HEK293 (cell line): Measurements from ENCODE around the gene MGA.

Experiments
- CTCF ChIA-PET: fragments of 350-600 bp; formaldehyde crosslinking; extraction: SDS; loops from one replicate; lab custom pipeline; 2021; ENCODE audit warnings: antibody characterized with exemption; lab: Yijun Ruan, JAX
- POLR2A ChIA-PET: fragments of 300-600 bp; formaldehyde crosslinking; extraction: SDS; loops from one replicate; lab custom pipeline; 2020; ENCODE audit warnings: antibody characterized with exemption, inconsistent platforms; lab: Yijun Ruan, JAX
- H3K27ac ChIP-seq: fragments of 200-500 bp; sonication (Bioruptor generic); 2 replicates; pipeline ENCODE4 v1.5.1; 2014; ENCODE audit warnings: low read depth, low read length, control low read depth, inconsistent platforms; ENCODE audit errors: extremely low read depth
- H3K36me3 ChIP-seq, 2 experiments: fragments of 200-500 bp in 1 of 2; sonication (Bioruptor generic) in 1 of 2; 1 replicate in 1 of 2; 2 replicates in 1 of 2; pipeline ENCODE4 v1.5.1; 2014 to 2017; ENCODE audit warnings: inconsistent platforms in 2 of 2, low read length in 2 of 2; ENCODE audit not compliant: control insufficient read depth in 2 of 2, insufficient read depth in 1 of 2
- H3K4me1 ChIP-seq: fragments of 200-500 bp; sonication (Bioruptor generic); 2 replicates; pipeline ENCODE4 v1.5.1; 2014; ENCODE audit warnings: mild to moderate bottlenecking, low read length, inconsistent platforms; ENCODE audit not compliant: control insufficient read depth, insufficient read depth
- H3K4me3 ChIP-seq: 2 replicates; pipeline ENCODE4 v1.5.1; 2011; ENCODE audit warnings: low read depth, mild to moderate bottlenecking, control low read depth, low read length, moderate library complexity
- H3K9me3 ChIP-seq: fragments of 200-500 bp; sonication (Bioruptor generic); 2 replicates; pipeline ENCODE4 v1.5.1; 2014; ENCODE audit warnings: low read depth, low read length, inconsistent platforms; ENCODE audit not compliant: control insufficient read depth, insufficient read depth
- BCL11B ChIP-seq: fragments of 450-650 bp; formaldehyde crosslinking; IDR thresholded peaks from 2 replicates; pipeline ENCODE4 v1.5.1; 2016; ENCODE audit warnings: low read depth, missing biosample characterization, missing genetic modification characterization
- KLF16 ChIP-seq: fragments of 450-650 bp; formaldehyde crosslinking; IDR thresholded peaks from 2 replicates; pipeline ENCODE4 v1.5.1; 2017; ENCODE audit warnings: missing biosample characterization, missing genetic modification characterization
- PATZ1 ChIP-seq: fragments of 450-650 bp; formaldehyde crosslinking; IDR thresholded peaks from 2 replicates; pipeline ENCODE4 v1.5.1; 2016; ENCODE audit warnings: missing biosample characterization, missing genetic modification characterization
- PRDM10 ChIP-seq: fragments of 450-650 bp; formaldehyde crosslinking; IDR thresholded peaks from 2 replicates; pipeline ENCODE4 v1.5.1; 2016; ENCODE audit warnings: missing biosample characterization, missing genetic modification characterization
- SCRT1 ChIP-seq: fragments of 450-650 bp; formaldehyde crosslinking; IDR thresholded peaks from 2 replicates; pipeline ENCODE4 v1.5.1; 2016; ENCODE audit warnings: missing biosample characterization, missing genetic modification characterization, borderline replicate concordance
- SCRT2 ChIP-seq: fragments of 450-650 bp; formaldehyde crosslinking; IDR thresholded peaks from 2 replicates; pipeline ENCODE4 v1.5.1; 2016; ENCODE audit warnings: missing biosample characterization, missing genetic modification characterization
- SP3 ChIP-seq: fragments of 450-650 bp; formaldehyde crosslinking; IDR thresholded peaks from 2 replicates; pipeline ENCODE4 v1.5.1; 2016; ENCODE audit warnings: missing biosample characterization, missing genetic modification characterization
- SP7 ChIP-seq: fragments of 450-650 bp; formaldehyde crosslinking; IDR thresholded peaks from 2 replicates; pipeline ENCODE4 v1.5.1; 2016; ENCODE audit warnings: missing biosample characterization, missing genetic modification characterization
- ZBTB20 ChIP-seq: fragments of 450-650 bp; formaldehyde crosslinking; IDR thresholded peaks from 2 replicates; pipeline ENCODE4 v1.5.1; 2016; ENCODE audit warnings: missing biosample characterization, missing genetic modification characterization
- ZBTB26 ChIP-seq: fragments of 450-650 bp; formaldehyde crosslinking; optimal IDR thresholded peaks from 2 replicates; pipeline ENCODE3; 2016; ENCODE audit warnings: missing biosample characterization, mild to moderate bottlenecking, missing genetic modification characterization
- ZBTB48 ChIP-seq: fragments of 450-650 bp; formaldehyde crosslinking; IDR thresholded peaks from 2 replicates; pipeline ENCODE4 v1.5.1; 2016; ENCODE audit warnings: missing biosample characterization, missing genetic modification characterization
- ZFP37 ChIP-seq: fragments of 450-650 bp; formaldehyde crosslinking; IDR thresholded peaks from 2 replicates; pipeline ENCODE4 v1.5.1; 2016; ENCODE audit warnings: missing biosample characterization, missing genetic modification characterization
- ZNF19 ChIP-seq: fragments of 450-650 bp; formaldehyde crosslinking; IDR thresholded peaks from 2 replicates; pipeline ENCODE4; 2016; ENCODE audit warnings: missing biosample characterization, missing genetic modification characterization, low read depth
- ZNF335 ChIP-seq: fragments of 450-650 bp; formaldehyde crosslinking; conservative IDR thresholded peaks from 2 replicates; pipeline ENCODE4 v1.5.1; 2016; ENCODE audit warnings: missing biosample characterization, missing genetic modification characterization
- ZNF341 ChIP-seq: fragments of 450-650 bp; formaldehyde crosslinking; IDR thresholded peaks from 2 replicates; pipeline ENCODE4; 2016; ENCODE audit warnings: low read depth, missing biosample characterization, missing genetic modification characterization
- ZNF398 ChIP-seq: fragments of 450-650 bp; formaldehyde crosslinking; IDR thresholded peaks from 2 replicates; pipeline ENCODE4 v1.5.1; 2017; ENCODE audit warnings: missing biosample characterization, missing genetic modification characterization
- ZNF560 ChIP-seq: fragments of 450-650 bp; formaldehyde crosslinking; IDR thresholded peaks from 2 replicates; pipeline ENCODE4 v1.5.1; 2017; ENCODE audit warnings: missing biosample characterization, missing genetic modification characterization, borderline replicate concordance
- ZNF561 ChIP-seq: fragments of 450-650 bp; IDR thresholded peaks from 2 replicates; pipeline ENCODE4 v1.5.1; 2018; ENCODE audit warnings: missing biosample characterization, missing genetic modification characterization, borderline replicate concordance
- ZNF645 ChIP-seq: fragments of 450-650 bp; formaldehyde crosslinking; IDR thresholded peaks from 2 replicates; pipeline ENCODE4; 2016; ENCODE audit warnings: missing biosample characterization, missing genetic modification characterization

Gene MGA

GRCh38 chr15:41659855-41660234 lies 360 bp upstream of the MGA start (continued):
- no peak for TF ChIP-seq ZNF645 (tag by site-specific recombination)

- TF ChIP-seq ZFP37 (tag by site-specific recombination) (no peak), SCRT2 (tag by site-specific recombination) (no peak; the same call in 1 of the 2 replicates), SCRT1 (peak; percentile 71; the same call in 1 of the 2 replicates), BCL11B (no peak), ZNF561 (tag by site-specific recombination) (no peak), ZNF341 (tag by site-specific recombination) (peak; percentile 81)
- Histone ChIP-seq H3K36me3 (no peaks in the 10 kb centered on the region), H3K4me1 (peaks cover 8% of the 10 kb centered on the region), H3K9me3 (no peaks in the 10 kb centered on the region), H3K27ac (peak overlapping the region; percentile 51), H3K4me3 (peak overlapping the region; percentile 42)
- POLR2A ChIA-PET = interaction anchor here (1.2 to 1.3 kb wide), 2 partner anchors 40 to 98 kb away, joined by 3 read pairs; no protein-coding TSS in a partner anchor
- CTCF ChIA-PET = interaction anchor here (1.1 to 1.2 kb wide), 2 partner anchors 21 to 160 kb away, joined by 3 read pairs; no protein-coding TSS in a partner anchor
These were observed 893 bp downstream of the MGA start for GRCh38 chr15:41661078-41661517.

GRCh38 chr15:41661518-41662225 lies 1.5 kb downstream of the MGA start:
- Histone ChIP-seq H3K36me3 (no peaks in the 10 kb centered on the region), H3K4me1 (peaks cover 13% of the 10 kb centered on the region), H3K9me3 (no peaks in the 10 kb centered on the region), H3K27ac (peak overlapping the region; percentile 25; the same call in 1 of the 2 replicates), H3K4me3 (peak overlapping the region; percentile 42)
- CTCF ChIA-PET = interaction anchor here (1.1 kb wide), 1 partner anchor 159 kb away, joined by 3 read pairs; no protein-coding TSS in a partner anchor
- POLR2A ChIA-PET = interaction anchor here (1.3 kb wide), 1 partner anchor 40 kb away, joined by 3 read pairs; no protein-coding TSS in a partner anchor
- TF ChIP-seq ZNF560 (tag by site-specific recombination) (no peak), KLF16 (tag by site-specific recombination) (peak; percentile 32; the same call in 1 of the 2 replicates), ZBTB48 (tag by site-specific recombination) (0 out of 2 replicates have a peak, but pooled peaks have one; percentile 52), ZNF398 (tag by site-specific recombination) (peak; percentile 56), SP7 (tag by site-specific recombination) (peak; percentile 25; the same call in 1 of the 2 replicates), PATZ1 (peak; percentile 60; the same call in 1 of the 2 replicates), ZBTB26 (tag by site-specific recombination) (peak; percentile 30), ZBTB20 (tag by site-specific recombination) (peak; percentile 74), SP3 (tag by site-specific recombination) (peak; percentile 49; the same call in 1 of the 2 replicates), ZNF335 (peak; percentile 24; the same call in 1 of the 2 replicates), ZNF19 (tag by site-specific recombination) (no peak), PRDM10 (peak; percentile 63; the same call in 1 of the 2 replicates)
